Activated CD4-positive, alpha-beta T cell treated with anti-CD3 and anti-CD28 coated beads, Interleukin-2, amount 50 U/mL, for 48 hours (primary cell): Measurements from ENCODE around the gene CALML3.

ENCODE experiments used
- DNase-seq, 2 experiments: peaks; one replicate each; pipeline ENCODE4 v3.0.0-alpha.2; 2020

The CALML3 gene

DNA sequence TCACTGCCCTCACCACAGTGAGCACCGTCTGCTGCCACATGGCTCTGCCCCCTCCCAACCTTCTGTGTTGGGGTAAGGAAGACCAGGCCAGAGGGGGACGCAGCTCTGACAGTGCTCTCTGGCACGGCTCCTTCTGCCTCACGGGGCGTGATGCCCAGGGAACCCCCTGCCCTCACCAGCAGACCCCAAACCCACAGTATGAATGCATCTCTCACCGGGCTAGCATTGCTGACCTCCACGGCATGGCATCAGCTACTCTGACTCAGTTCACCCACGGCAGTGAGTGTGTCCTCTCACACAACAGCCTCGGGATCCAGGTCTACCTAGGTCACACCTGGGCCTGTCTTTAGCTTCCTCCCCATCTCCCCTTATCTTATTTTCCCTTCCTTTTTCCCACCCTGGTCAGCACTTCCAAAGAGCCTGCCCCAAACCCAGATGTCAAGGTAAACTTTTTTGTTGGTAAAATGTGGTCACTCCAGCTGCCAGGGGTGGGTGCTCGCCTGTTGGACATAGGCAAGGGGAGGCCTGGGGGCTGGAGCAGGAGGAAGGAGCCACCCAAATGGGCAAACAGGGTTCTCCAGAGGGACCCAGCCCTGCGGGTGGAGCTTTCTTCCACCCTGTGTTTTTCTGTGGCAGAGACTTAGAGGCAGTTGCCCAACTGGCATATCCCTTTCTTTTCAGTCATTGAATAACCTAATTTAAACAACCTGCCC, 4.4 kb downstream of the CALML3 start:
- DNase-seq: no peak

- DNase-seq: no peak
Observed at GRCh38 chr10:5529702-5530411, 5.1 kb downstream of the CALML3 start.

GRCh38 chr10:5530412-5530806, 5.6 kb downstream of the CALML3 start:
- no peak for DNase-seq

GRCh38 chr10:5530846-5531557, 6.2 kb downstream of the CALML3 start:
- DNase-seq: no peak

- no peak for DNase-seq
Observed at GRCh38 chr10:5531558-5532306, 7.0 kb downstream of the CALML3 start.

- no peak for DNase-seq
Observed at GRCh38 chr10:5532307-5532605, 7.5 kb downstream of the CALML3 start.

DNA sequence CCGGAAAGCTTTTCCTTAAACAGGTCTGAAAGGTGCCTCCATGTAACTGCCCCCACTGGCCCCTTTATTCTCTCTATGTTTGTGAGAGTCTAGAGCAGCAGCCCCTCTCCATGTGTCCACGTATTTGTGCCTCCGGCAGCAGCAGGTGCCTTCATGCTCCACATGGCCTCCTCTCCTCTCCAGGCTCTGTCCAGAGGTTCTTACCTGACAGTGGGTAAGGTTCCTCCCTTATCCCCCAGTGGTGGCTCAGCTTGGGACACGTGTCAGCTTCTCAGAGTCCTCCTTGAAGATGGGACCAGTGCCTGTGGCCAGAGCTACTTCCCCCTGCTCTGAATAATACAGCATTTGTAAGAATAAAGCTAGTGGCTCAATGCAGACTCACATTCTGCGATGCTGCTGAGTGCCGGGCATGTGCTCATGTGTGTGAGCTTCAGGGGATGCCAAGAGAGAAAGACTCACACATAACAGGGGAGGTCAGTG, 7.9 kb downstream of the CALML3 start:
- no peak for DNase-seq

- no peak for DNase-seq
Observed at GRCh38 chr10:5533098-5533731, 8.5 kb downstream of the CALML3 start.

GRCh38 chr10:5534051-5534821, 9.5 kb downstream of the CALML3 start:
- DNase-seq: no peak

DNA sequence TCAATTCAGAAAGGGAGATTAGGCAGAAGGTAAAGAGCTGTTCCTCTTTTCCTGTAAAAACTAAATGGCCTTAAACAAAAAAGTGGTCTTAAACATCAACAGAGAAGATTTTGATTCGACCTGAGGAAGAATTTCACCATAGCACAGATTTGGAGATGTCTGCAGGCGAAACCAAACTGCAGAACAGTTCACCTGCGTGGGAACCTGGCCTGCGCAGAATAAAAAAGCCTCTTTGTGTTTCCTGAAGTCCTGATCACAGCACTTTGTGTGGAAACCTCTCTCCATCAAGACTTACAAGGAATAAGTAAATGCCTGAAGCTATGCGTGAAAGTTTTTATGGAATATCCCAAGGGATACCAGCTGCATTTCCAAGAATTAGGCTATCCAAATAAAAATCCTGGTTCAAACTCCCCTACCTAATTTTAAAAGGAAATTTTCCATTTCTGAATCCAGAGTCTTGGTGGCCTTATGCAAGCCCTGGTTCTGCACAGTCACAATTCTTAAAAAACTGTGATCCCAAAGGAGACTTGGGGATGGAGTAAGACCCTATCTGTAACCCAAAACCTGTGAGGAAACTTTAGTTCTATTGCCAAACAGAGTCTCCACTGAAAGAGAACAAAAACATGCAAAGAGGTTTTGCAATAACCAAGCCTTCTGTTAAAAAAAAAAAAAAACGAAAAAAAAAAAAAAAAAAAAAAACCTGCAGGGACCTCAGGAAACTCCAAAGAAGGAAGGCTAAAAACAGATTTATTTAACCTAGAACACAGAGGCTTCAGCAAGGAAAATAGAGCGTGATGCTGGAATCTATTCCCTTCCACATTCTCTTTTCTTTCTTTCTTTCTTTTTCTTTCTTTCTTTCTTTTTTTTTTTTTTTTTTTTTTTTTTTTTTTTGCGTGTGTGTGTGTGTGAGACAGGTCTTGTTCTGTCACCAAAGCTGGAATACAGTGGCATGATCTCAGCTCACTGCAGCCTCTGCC, 10.4 kb downstream of the CALML3 start:
- DNase-seq: no peak

DNA sequence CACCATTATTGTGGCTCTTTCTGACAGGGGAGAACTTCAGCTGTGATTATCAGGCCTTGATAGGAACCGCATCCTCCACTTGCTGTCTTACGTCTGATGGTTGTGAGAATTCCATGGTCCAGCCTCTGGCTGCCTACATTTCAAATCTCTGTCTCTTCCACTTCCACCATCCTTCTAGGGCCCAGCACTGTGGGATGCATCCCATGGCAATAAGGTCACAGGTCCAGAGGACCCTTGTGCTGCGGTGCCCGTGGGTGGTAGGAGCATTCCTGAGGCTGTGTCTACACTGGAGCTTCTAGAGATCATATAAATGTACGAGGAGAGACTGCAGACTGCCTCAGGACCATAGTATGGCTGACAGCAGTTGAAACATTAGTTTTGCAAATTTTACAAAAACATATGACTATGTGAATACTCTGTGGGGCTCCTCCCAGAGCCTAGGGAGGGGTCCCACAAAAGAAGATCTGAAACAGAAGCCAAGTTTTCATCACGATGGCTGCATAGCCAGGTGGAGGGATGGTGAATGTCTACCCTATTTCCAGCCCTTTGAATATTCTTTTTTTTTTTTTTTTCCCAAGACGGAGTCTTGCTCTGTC, 11.8 kb downstream of the CALML3 start:
- no peak for DNase-seq

DNA sequence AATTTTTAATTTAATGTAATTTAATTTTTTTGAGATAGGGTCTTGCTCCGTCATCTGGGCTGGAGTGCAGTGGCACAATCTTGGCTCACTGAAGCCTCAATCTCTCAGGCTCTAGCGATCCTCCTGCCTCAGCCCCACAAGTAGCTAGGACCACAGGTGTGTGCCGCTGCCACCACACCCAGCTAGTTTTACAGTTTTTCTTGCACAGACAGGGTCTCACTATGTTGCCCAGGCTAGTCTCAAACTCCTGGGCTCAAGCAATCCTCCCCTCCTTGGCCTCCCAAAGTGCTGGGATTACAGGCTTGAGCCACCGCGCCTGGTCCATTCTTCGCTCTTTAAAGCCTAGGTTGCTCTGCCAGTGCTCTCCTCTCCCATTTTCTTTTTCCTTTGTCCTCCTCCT, 12.9 kb downstream of the CALML3 start:
- DNase-seq: no peak

- no peak for DNase-seq
Observed at GRCh38 chr10:5538446-5538845, 13.7 kb downstream of the CALML3 start.

- no peak for DNase-seq
Observed at GRCh38 chr10:5538892-5539651, 14.3 kb downstream of the CALML3 start.

- no peak for DNase-seq
Observed at GRCh38 chr10:5540080-5540479, 15.3 kb downstream of the CALML3 start.

- DNase-seq: no peak
Observed at GRCh38 chr10:5540891-5541290, 16.1 kb downstream of the CALML3 start.

- DNase-seq: no peak
Observed at GRCh38 chr10:5542100-5542499, 17.3 kb downstream of the CALML3 start.

DNA sequence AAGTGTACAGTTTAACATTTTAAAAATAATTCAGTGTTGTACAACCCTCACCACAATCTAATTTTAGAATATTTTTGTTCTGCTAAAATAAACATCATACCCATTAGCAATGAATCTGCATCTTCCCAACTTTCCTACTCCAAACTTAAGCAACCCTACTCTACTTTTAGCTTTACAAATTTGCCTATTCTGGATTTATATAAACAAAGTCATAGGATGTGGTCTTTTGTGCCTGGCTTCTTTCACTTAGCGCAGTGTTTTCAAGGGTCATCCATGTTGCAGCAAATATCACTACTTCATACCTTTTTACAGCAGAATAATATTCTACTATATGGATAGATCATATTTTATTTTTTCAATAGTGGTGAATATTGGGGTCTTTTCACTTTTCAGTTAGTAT, 18.9 kb downstream of the CALML3 start:
- no peak for DNase-seq

GRCh38 chr10:5544216-5544805, 19.6 kb downstream of the CALML3 start:
- DNase-seq: no peak
